AG09319 (cell line): ENCODE data around the gene ACTN4.
A peak's percentile ranks its signal among the peaks of the same experiment; 100 is the strongest.
"Not testable (repeated sequence)": the region's sequence is repeated elsewhere in the genome, so short reads cannot be mapped to it uniquely, and the experiment has no call there.

Experiments used
- DNase-seq: peaks from one replicate; pipeline ENCODE4 v3.0.0-alpha.2; 2010; ENCODE audit warnings: low read depth; ENCODE audit errors: extremely low read depth
- TF ChIP-seq, protein P1 (sequence below): IDR thresholded peaks from 2 replicates; pipeline ENCODE4 v1.5.1; 2011; ENCODE audit warnings: low read depth, mild to moderate bottlenecking, inconsistent platforms, low read length, moderate library complexity

Gene ACTN4

DNA sequence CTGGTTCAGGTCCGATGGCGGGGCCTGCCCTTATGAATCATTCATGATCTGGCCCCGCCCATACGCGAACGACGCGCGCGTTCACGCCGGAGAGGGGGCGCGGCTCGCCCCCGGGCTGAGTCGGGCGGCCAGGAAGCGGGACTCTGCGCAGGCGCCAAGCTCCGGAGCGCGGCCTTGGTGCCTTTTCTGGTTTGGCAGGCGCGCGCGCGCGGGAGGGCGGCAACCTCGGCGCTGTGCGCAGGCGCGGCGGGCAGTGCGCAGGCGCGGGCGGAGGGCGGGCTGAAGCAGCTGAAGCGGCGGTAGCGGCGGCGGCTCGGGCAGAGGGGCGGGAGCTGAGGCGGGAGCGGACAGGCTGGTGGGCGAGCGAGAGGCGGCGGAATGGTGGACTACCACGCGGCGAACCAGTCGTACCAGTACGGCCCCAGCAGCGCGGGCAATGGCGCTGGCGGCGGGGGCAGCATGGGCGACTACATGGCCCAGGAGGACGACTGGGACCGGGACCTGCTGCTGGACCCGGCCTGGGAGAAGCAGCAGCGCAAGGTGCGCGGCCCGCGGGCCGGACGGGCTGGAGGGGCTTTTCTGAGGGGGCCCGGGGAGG lies at the start of gene ACTN4:
Gene ACTN4, plus strand, starts transcription at position 282 of the 598 bp plus-strand sequence. Its CDS starts 97 bp downstream, at position 379.
- DNase-seq: peak; percentile 91
- TF ChIP-seq, protein P1, sequence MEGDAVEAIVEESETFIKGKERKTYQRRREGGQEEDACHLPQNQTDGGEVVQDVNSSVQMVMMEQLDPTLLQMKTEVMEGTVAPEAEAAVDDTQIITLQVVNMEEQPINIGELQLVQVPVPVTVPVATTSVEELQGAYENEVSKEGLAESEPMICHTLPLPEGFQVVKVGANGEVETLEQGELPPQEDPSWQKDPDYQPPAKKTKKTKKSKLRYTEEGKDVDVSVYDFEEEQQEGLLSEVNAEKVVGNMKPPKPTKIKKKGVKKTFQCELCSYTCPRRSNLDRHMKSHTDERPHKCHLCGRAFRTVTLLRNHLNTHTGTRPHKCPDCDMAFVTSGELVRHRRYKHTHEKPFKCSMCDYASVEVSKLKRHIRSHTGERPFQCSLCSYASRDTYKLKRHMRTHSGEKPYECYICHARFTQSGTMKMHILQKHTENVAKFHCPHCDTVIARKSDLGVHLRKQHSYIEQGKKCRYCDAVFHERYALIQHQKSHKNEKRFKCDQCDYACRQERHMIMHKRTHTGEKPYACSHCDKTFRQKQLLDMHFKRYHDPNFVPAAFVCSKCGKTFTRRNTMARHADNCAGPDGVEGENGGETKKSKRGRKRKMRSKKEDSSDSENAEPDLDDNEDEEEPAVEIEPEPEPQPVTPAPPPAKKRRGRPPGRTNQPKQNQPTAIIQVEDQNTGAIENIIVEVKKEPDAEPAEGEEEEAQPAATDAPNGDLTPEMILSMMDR: no peak

DNA sequence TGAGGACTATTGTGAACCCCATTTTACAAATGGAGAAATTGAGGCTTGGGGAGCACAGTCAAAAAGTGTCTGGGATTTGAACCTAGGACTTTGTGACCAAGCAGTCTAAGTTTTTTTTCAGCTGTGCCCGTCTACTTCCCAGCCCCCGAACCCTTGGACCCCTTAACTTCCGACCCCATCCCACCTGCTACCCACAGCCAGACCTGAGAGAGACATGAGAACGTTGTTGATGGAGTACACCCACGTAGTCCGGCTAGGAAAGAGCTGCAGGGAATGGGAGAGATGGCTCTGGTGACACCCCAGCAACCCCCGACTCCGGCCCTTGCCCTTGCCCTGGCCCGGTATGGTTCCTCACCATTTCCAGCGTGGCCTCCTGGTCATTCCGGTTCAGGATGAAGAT lies 47.7 kb upstream of the ACTN4 start:
- TF ChIP-seq, protein P1: no peak
- DNase-seq: no peak

DNA sequence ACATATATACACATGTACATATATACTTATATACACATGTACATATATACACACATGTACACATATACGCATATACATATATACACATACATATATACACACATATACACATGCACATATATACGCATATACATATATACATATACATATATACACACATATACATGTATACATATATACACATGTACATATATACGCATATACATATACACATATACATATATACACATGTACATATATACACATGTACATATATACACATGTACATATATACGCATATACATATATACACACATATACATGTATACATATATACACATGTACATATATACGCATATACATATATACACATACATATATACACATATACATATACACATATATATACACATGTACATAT lies 44.6 kb upstream of the ACTN4 start:
- not testable (repeated sequence) for DNase-seq

DNA sequence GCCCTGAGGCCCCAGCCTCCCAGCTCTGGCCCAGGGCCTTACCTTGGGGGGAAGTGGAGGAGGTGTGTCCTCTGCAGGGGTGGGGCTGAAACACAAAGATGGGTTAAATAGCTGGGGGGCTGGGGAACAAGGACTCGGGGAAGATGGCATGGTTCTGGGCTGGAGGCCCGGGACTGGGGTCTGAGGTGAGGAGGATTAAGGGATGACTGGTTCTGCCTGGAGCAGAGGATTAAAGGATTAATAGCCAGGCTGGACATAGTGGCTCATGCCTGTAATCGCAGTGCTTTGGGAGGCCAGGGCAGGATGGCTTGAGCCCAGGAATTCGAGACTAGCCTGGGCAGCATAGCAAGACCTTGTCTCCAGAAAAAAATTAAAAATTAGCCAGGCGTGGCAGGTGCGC lies 41.3 kb upstream of the ACTN4 start:
- no peak for DNase-seq
- TF ChIP-seq, protein P1: no peak

DNA sequence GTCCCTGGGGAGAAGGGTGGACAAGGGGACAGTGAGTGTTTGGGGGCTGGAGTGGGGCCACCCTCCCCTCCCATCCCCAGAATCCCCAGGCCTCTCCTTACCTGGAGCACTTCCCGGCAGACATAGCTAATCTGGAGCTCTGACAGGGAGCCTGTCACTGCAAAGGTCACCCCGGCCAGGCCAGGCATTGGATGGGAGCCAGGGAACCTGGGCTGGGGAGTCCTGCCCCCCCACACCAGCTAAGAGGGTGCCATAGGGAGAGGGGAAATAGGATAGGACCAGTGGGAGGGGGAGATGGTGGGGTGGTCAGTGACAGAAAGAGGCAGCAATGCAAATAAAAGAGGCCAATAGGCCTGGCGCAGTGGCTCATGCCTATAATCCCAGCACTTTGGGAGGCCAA lies 33.2 kb upstream of the ACTN4 start:
- TF ChIP-seq, protein P1: no peak
- DNase-seq: no peak

DNA sequence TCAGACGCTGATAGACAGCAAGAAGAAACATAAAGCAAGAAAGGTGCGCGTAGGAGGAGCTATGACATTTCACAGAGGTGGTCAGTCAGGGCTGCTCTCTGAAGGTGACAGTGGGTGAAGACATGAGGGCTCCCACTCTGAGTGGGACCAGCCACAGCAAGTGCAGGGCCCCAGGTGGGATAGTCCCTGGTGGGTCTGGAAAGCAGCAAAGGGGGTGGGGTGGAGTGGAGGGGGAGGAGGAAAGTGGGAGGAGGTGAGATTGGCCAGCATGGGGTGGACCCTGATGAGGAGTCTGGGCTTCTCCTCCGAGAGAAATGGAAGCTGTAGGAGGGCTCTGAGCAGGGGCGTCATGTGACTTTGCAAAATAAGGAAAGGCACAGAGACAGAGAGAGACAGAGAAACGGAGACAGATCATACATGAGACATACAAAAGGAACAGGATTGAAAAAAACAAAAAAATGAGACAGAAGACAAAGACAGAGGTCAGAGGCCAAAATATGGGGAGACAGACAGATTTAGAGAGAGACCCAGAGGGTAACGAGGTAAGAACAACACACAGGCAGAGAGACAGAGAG lies 32.4 kb upstream of the ACTN4 start:
- no peak for DNase-seq
- TF ChIP-seq, protein P1: no peak

DNA sequence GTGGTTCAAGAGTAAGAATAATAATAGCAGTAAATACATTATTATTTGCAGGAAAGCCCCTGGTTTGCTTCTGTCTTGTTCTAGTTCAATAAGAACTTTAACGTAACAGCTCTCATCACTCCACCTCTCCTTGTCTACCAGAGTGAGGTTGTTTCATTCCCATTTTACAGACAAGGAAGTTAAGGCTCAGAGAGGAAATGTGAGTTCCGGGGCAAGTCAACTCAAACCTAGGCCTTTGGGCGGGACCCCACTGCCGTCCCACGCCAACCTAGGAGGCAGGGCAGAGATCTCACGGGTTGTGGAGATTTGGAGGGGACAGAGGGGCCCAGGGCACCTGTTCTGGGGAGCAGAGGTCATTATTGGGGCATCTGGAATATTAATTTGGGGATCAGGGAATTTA lies 31.2 kb upstream of the ACTN4 start:
- TF ChIP-seq, protein P1: no peak
- no peak for DNase-seq

DNA sequence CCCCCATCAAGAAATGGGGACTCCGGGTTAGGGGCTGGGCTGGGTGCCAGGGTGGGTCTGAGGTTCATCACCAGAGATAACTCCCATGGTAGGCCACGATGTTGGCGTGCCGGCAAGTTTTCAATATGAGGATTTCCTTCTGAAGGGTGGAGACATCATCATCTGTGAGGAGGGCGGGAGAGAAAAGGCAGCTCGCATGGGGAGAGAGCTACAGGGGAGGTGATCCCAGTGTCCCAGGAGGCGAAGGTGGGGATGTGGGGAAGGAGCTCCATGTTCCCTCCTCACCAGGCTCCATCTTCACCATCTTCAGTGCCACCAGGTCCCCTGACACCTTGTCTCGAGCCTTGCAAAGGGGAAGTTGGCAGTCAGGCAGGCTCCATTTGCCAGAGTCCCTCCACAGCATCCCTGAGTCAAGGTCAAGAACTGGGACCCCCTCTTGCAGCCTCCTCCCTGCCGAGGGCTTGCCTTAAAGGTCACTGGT lies 30.1 kb upstream of the ACTN4 start:
- no peak for DNase-seq
- TF ChIP-seq, protein P1: no peak
